ENCODE results near the gene STAT2. TPM values are rescaled to one million over a fixed set of nuclear protein-coding genes. Genes with fewer than 3 reads are reported as not detected.

The STAT2 gene
- total RNA-seq, 1 donor from 2014 or later, result 85.6 TPM

- Histone ChIP-seq H3K36me3 (ENCODE audit: control insufficient read depth in 3 of 3, insufficient read depth in 3 of 3, low read length in 3 of 3) (peaks cover 5 to 7% (median 5%) of the 10 kb centered on the region in 3 donors), H3K27me3 (ENCODE audit: control insufficient read depth in 3 of 3, insufficient read depth in 3 of 3, low read length in 3 of 3) (no peaks in the 10 kb centered on the region), H3K9me3 (ENCODE audit: control insufficient read depth in 3 of 3, low read length in 3 of 3) (no peaks in the 10 kb centered on the region), H3K9ac (ENCODE audit: low read depth in 1 of 3, low read length in 3 of 3) (peak overlapping the region; percentile 69 to 98 (median 95)), H3K4me1 (ENCODE audit: control insufficient read depth in 3 of 3, insufficient read depth in 3 of 3, low read length in 3 of 3) (peaks cover 50 to 66% (median 57%) of the 10 kb centered on the region in 3 donors), H3K27ac (ENCODE audit: low read depth, low read length) (peak overlapping the region; percentile 98), H3K4me3 (ENCODE audit: low read length in 3 of 3) (peak overlapping the region; percentile 68 to 98 (median 98))
Measured at GRCh38 chr12:56298828-56299227, 61.1 kb downstream of the STAT2 start.

GRCh38 chr12:56297400-56297799, 62.5 kb downstream of the STAT2 start:
- Histone ChIP-seq H3K27me3 (ENCODE audit: control insufficient read depth in 3 of 3, insufficient read depth in 3 of 3, low read length in 3 of 3) (no peaks in the 10 kb centered on the region), H3K27ac (ENCODE audit: low read depth, low read length) (no peak overlapping the region), H3K9me3 (ENCODE audit: control insufficient read depth in 3 of 3, low read length in 3 of 3) (no peaks in the 10 kb centered on the region), H3K36me3 (ENCODE audit: control insufficient read depth in 3 of 3, insufficient read depth in 3 of 3, low read length in 3 of 3) (peaks cover 5 to 10% (median 7%) of the 10 kb centered on the region in 3 donors), H3K4me3 (ENCODE audit: low read length in 3 of 3) (no peak overlapping the region), H3K9ac (ENCODE audit: low read depth in 1 of 3, low read length in 3 of 3) (no peak overlapping the region), H3K4me1 (ENCODE audit: control insufficient read depth in 3 of 3, insufficient read depth in 3 of 3, low read length in 3 of 3) (peaks cover 53 to 71% (median 58%) of the 10 kb centered on the region in 3 donors)

- H3K4me1 ChIP-seq (ENCODE audit: control insufficient read depth in 3 of 3, insufficient read depth in 3 of 3, low read length in 3 of 3), result peaks cover 49 to 69% (median 57%) of the 10 kb centered on the region in 3 donors
- peak overlapping the region; percentile 13 to 41 (median 35) for H3K9ac ChIP-seq (ENCODE audit: low read depth in 1 of 3, low read length in 3 of 3)
- no peaks in the 10 kb centered on the region for H3K27me3 ChIP-seq (ENCODE audit: control insufficient read depth in 3 of 3, insufficient read depth in 3 of 3, low read length in 3 of 3)
- H3K27ac ChIP-seq (ENCODE audit: low read depth, low read length), result peak overlapping the region; percentile 27
- H3K36me3 ChIP-seq (ENCODE audit: control insufficient read depth in 3 of 3, insufficient read depth in 3 of 3, low read length in 3 of 3), result peaks cover 7 to 13% (median 11%) of the 10 kb centered on the region in 3 donors
- no peaks in the 10 kb centered on the region for H3K9me3 ChIP-seq (ENCODE audit: control insufficient read depth in 3 of 3, low read length in 3 of 3)
- no peak overlapping the region for H3K4me3 ChIP-seq (ENCODE audit: low read length in 3 of 3)
Measured at GRCh38 chr12:56296295-56296694, 63.6 kb downstream of the STAT2 start.

- Histone ChIP-seq H3K9me3 (ENCODE audit: control insufficient read depth in 3 of 3, low read length in 3 of 3) (no peaks in the 10 kb centered on the region), H3K4me3 (ENCODE audit: low read length in 3 of 3) (peak overlapping the region in 2 of 3 donors; percentile 7 to 31), H3K27me3 (ENCODE audit: control insufficient read depth in 3 of 3, insufficient read depth in 3 of 3, low read length in 3 of 3) (no peaks in the 10 kb centered on the region), H3K9ac (ENCODE audit: low read depth in 1 of 3, low read length in 3 of 3) (peak overlapping the region in 1 of 3 donors; percentile 49), H3K27ac (ENCODE audit: low read depth, low read length) (no peak overlapping the region), H3K36me3 (ENCODE audit: control insufficient read depth in 3 of 3, insufficient read depth in 3 of 3, low read length in 3 of 3) (peaks cover 8 to 18% (median 14%) of the 10 kb centered on the region in 3 donors), H3K4me1 (ENCODE audit: control insufficient read depth in 3 of 3, insufficient read depth in 3 of 3, low read length in 3 of 3) (peaks cover 38 to 59% (median 46%) of the 10 kb centered on the region in 3 donors)
Measured at GRCh38 chr12:56293795-56294194, 66.1 kb downstream of the STAT2 start.

Small RNAs within 50 kb of the gene (small RNA-seq; reads per million reads assigned to genes)
- gene RNU7-40P, result not detected

Other genes starting within 250 kb of the STAT2 start
- 4,392 TPM for gene RPL41, start 243.5 kb downstream of the STAT2 start, total RNA-seq
- 5.7 TPM for gene ZC3H10, start 241.8 kb downstream of the STAT2 start, total RNA-seq
- gene ESYT1, start 231.8 kb downstream of the STAT2 start, total RNA-seq, result 149 TPM
- gene MYL6B, start 207.5 kb downstream of the STAT2 start, total RNA-seq, result 451 TPM
- 859 TPM for gene MYL6, start 201.7 kb downstream of the STAT2 start, total RNA-seq
- 43.8 TPM for gene SMARCC2, start 170.6 kb downstream of the STAT2 start, total RNA-seq
- 30.8 TPM for gene RNF41, start 138.2 kb downstream of the STAT2 start, total RNA-seq
- gene NABP2, start 135.8 kb downstream of the STAT2 start, total RNA-seq, result 14.1 TPM
- gene SLC39A5, start 130.1 kb downstream of the STAT2 start, total RNA-seq, result not detected
- gene ANKRD52, start 101.7 kb downstream of the STAT2 start, total RNA-seq, result 6.8 TPM
- 12.0 TPM for gene COQ10A, start 93.2 kb downstream of the STAT2 start, total RNA-seq
- 137 TPM for gene CS, start 59.8 kb downstream of the STAT2 start, total RNA-seq
- gene CNPY2, start 44.1 kb downstream of the STAT2 start, total RNA-seq, result 25.1 TPM
- 19.3 TPM for gene PAN2, start 26.1 kb downstream of the STAT2 start, total RNA-seq
- gene IL23A, start 21.2 kb downstream of the STAT2 start, total RNA-seq, result not detected
- not detected for gene APOF, start 2.8 kb upstream of the STAT2 start, total RNA-seq
- gene TIMELESS, start 89.3 kb upstream of the STAT2 start, total RNA-seq, result 5.2 TPM
- gene MIP, start 94.5 kb upstream of the STAT2 start, total RNA-seq, result not detected
- gene SPRYD4, start 108.5 kb upstream of the STAT2 start, total RNA-seq, result 2.1 TPM
- not detected for gene GLS2, start 128.1 kb upstream of the STAT2 start, total RNA-seq
- gene RBMS2, start 161.7 kb upstream of the STAT2 start, total RNA-seq, result 12.5 TPM

Data from skeletal muscle tissue (tissue), 5 donors.